Measurements from ENCODE around the gene SOX2. TPM values are rescaled to one million over a fixed set of nuclear protein-coding genes. Genes with fewer than 3 reads are reported as not detected.

The SOX2 gene
- total RNA-seq, 1 donor from 2014 or later, result 2.9 TPM

- H3K27me3 ChIP-seq, result peaks cover 4% of the 10 kb centered on the region
- no peaks in the 10 kb centered on the region for H3K36me3 ChIP-seq
- no peak overlapping the region for H3K4me3 ChIP-seq
- no peak overlapping the region for H3K27ac ChIP-seq
- intact Hi-C loops (cut with DNase I), result no loop called here
- TF ChIP-seq, protein P1, sequence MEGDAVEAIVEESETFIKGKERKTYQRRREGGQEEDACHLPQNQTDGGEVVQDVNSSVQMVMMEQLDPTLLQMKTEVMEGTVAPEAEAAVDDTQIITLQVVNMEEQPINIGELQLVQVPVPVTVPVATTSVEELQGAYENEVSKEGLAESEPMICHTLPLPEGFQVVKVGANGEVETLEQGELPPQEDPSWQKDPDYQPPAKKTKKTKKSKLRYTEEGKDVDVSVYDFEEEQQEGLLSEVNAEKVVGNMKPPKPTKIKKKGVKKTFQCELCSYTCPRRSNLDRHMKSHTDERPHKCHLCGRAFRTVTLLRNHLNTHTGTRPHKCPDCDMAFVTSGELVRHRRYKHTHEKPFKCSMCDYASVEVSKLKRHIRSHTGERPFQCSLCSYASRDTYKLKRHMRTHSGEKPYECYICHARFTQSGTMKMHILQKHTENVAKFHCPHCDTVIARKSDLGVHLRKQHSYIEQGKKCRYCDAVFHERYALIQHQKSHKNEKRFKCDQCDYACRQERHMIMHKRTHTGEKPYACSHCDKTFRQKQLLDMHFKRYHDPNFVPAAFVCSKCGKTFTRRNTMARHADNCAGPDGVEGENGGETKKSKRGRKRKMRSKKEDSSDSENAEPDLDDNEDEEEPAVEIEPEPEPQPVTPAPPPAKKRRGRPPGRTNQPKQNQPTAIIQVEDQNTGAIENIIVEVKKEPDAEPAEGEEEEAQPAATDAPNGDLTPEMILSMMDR (IDR thresholded peaks at IDR 0.05), result no peak
- TF ChIP-seq POLR2AphosphoS5 (IDR thresholded peaks at IDR 0.05; ENCODE audit: insufficient read depth in 1 of 2, low read depth in 1 of 2), result no peak
- TF ChIP-seq POLR2A (IDR thresholded peaks at IDR 0.05), result no peak
- no peak for DNase-seq (ENCODE audit: extremely low spot score in 2 of 2)
- no peaks in the 10 kb centered on the region for H3K9me3 ChIP-seq
- H3K4me1 ChIP-seq, result peaks cover 27% of the 10 kb centered on the region
Measured at GRCh38 chr3:181729341-181729869, 17.7 kb downstream of the SOX2 start.

DNA sequence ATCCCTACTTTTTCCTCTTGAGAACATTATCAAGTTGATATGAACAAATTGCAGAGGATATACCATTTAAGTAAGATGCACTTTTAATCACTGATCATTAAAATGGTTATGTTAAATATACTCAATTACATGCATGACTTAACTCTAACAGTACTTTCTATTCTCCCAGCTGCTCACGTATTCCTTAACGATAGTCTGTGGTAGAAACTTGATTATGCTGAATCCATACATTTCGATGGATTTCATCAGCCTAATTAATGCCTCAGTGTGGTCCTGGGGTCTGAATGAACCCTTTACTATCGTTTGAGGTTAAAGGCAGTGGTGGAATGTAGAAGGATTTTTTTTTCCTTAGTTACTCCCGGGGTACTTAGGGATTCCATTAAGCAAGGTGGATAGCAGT, 18.6 kb downstream of the SOX2 start:
- Histone ChIP-seq H3K9me3 (no peaks in the 10 kb centered on the region), H3K27ac (no peak overlapping the region), H3K27me3 (peaks cover 4% of the 10 kb centered on the region), H3K36me3 (no peaks in the 10 kb centered on the region), H3K4me3 (no peak overlapping the region), H3K4me1 (peaks cover 25% of the 10 kb centered on the region)
- intact Hi-C loops (cut with DNase I), result no loop called here
- DNase-seq (ENCODE audit: extremely low spot score in 2 of 2), result no peak
- no peak for TF ChIP-seq POLR2A (IDR thresholded peaks at IDR 0.05)
- TF ChIP-seq, protein P1 (IDR thresholded peaks at IDR 0.05), result no peak
- no peak for TF ChIP-seq POLR2AphosphoS5 (IDR thresholded peaks at IDR 0.05; ENCODE audit: insufficient read depth in 1 of 2, low read depth in 1 of 2)

- intact Hi-C loops (cut with DNase I), result no loop called here
- Histone ChIP-seq H3K9me3 (no peaks in the 10 kb centered on the region), H3K4me3 (no peak overlapping the region), H3K4me1 (peaks cover 19% of the 10 kb centered on the region), H3K36me3 (no peaks in the 10 kb centered on the region), H3K27ac (no peak overlapping the region), H3K27me3 (peaks cover 2% of the 10 kb centered on the region)
- TF ChIP-seq, protein P1 (IDR thresholded peaks at IDR 0.05), result no peak
- no peak for DNase-seq (ENCODE audit: extremely low spot score in 2 of 2)
Measured at GRCh38 chr3:181730934-181731333, 19.2 kb downstream of the SOX2 start.

- Histone ChIP-seq H3K4me3 (no peak overlapping the region), H3K36me3 (no peaks in the 10 kb centered on the region), H3K4me1 (no peaks in the 10 kb centered on the region), H3K27ac (no peak overlapping the region), H3K27me3 (no peaks in the 10 kb centered on the region), H3K9me3 (no peaks in the 10 kb centered on the region)
- intact Hi-C loops (cut with DNase I), result no loop called here
- TF ChIP-seq POLR2A (IDR thresholded peaks at IDR 0.05), result no peak
- TF ChIP-seq, protein P1 (IDR thresholded peaks at IDR 0.05), result no peak
- no peak for TF ChIP-seq POLR2AphosphoS5 (IDR thresholded peaks at IDR 0.05; ENCODE audit: insufficient read depth in 1 of 2, low read depth in 1 of 2)
- no peak for DNase-seq (ENCODE audit: extremely low spot score in 2 of 2)
Measured at GRCh38 chr3:181735911-181736310, 24.2 kb downstream of the SOX2 start.

GRCh38 chr3:181738551-181738950, 26.8 kb downstream of the SOX2 start:
- Histone ChIP-seq H3K27ac (no peak overlapping the region), H3K4me1 (no peaks in the 10 kb centered on the region), H3K36me3 (no peaks in the 10 kb centered on the region), H3K4me3 (no peak overlapping the region), H3K9me3 (no peaks in the 10 kb centered on the region), H3K27me3 (no peaks in the 10 kb centered on the region)
- intact Hi-C loops (cut with DNase I), result no loop called here
- no peak for DNase-seq (ENCODE audit: extremely low spot score in 2 of 2)
- TF ChIP-seq, protein P1 (IDR thresholded peaks at IDR 0.05), result no peak
- TF ChIP-seq POLR2A (IDR thresholded peaks at IDR 0.05) (no peak), POLR2AphosphoS5 (IDR thresholded peaks at IDR 0.05; ENCODE audit: insufficient read depth in 1 of 2, low read depth in 1 of 2) (no peak)
